ENCODE data around the gene RFLNA.

DNA sequence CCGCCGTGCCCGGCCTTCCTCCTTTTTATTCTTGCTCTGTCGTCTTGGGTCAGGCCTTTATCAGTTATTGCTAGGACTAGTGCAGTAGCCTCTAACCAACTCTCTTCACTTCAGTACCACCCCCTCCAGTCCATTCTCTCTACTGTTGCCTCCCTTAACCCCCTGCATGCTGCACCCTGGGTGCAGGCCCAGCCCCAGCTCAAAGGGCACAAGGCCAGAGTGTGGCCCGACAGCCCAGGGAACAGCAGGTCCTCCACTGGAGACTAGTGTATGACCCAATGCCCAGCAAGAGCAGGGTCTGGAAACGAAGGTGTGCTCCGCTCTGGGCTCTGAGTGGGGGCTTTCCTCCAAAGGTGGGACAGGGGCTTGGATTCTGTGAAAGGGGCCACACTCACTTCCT is 30.0 kb upstream of the RFLNA start:
- TF ChIP-seq, protein P1, sequence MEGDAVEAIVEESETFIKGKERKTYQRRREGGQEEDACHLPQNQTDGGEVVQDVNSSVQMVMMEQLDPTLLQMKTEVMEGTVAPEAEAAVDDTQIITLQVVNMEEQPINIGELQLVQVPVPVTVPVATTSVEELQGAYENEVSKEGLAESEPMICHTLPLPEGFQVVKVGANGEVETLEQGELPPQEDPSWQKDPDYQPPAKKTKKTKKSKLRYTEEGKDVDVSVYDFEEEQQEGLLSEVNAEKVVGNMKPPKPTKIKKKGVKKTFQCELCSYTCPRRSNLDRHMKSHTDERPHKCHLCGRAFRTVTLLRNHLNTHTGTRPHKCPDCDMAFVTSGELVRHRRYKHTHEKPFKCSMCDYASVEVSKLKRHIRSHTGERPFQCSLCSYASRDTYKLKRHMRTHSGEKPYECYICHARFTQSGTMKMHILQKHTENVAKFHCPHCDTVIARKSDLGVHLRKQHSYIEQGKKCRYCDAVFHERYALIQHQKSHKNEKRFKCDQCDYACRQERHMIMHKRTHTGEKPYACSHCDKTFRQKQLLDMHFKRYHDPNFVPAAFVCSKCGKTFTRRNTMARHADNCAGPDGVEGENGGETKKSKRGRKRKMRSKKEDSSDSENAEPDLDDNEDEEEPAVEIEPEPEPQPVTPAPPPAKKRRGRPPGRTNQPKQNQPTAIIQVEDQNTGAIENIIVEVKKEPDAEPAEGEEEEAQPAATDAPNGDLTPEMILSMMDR (IDR thresholded peaks at IDR 0.05), result no peak
- TF ChIP-seq POLR2A (IDR thresholded peaks at IDR 0.05), result no peak
